Measurements from ENCODE around the gene PPP2R2C. TPM values are rescaled to one million over a fixed set of nuclear protein-coding genes. Genes with fewer than 3 reads are reported as not detected.

PPP2R2C gene
- total RNA-seq, 1 experiment from 2014 or later, result 9.5 TPM

DNA sequence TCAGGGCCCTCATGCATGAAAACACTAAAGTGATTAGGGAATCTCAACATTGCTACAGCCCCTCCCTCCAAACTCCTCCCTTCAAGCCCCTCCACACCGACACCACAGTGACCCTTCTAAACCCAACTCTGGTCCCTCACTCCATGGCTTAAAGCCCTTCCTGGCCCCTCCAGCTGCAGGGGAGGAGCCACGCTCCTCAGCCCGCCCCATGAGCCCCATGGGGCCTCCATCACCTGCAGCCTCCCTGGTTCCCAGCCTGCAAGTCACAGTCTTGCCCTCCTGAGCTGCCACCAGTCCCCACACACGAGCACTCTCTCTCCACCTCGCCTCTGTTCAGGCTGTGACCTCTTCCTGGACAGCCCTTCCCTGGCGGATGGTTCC lies 31.2 kb downstream of the PPP2R2C start:
- ChIA-PET POLR2A (ENCODE audit: unreplicated experiment) (no interaction called here), CTCF (no interaction called here)
- DNase-seq (no peak), ATAC-seq (no peak)
- BruUV-seq (replicated peaks), result no TSS peak
- Histone ChIP-seq H3K27ac (ENCODE audit: low read length) (no peak overlapping the region), H3K36me3 (ENCODE audit: low read depth, low read length) (no peaks in the 10 kb centered on the region), H4K20me1 (ENCODE audit: low read length) (no peaks in the 10 kb centered on the region), H3K27me3 (ENCODE audit: low read length) (no peaks in the 10 kb centered on the region), H2AFZ (ENCODE audit: low read length) (no peak overlapping the region), H3K9me3 (ENCODE audit: low read length) (no peaks in the 10 kb centered on the region), H3K9me2 (replicated peaks; ENCODE audit: low read length) (no peaks in the 10 kb centered on the region), H3K9ac (ENCODE audit: low read length) (no peak overlapping the region), H3K4me1 (ENCODE audit: insufficient read depth, low read length) (no peaks in the 10 kb centered on the region; the same call in 1 of the 2 replicates), H3K4me3 (ENCODE audit: low read length) (no peak overlapping the region), H3K4me2 (ENCODE audit: low read length) (no peak overlapping the region), H3F3A (ENCODE audit: low read length, unreplicated experiment) (no peaks in the 10 kb centered on the region), H3K79me2 (ENCODE audit: low read length) (no peaks in the 10 kb centered on the region)
- intact Hi-C loops (cut with micrococcal nuclease), result no loop called here
- TF ChIP-seq, protein P1, sequence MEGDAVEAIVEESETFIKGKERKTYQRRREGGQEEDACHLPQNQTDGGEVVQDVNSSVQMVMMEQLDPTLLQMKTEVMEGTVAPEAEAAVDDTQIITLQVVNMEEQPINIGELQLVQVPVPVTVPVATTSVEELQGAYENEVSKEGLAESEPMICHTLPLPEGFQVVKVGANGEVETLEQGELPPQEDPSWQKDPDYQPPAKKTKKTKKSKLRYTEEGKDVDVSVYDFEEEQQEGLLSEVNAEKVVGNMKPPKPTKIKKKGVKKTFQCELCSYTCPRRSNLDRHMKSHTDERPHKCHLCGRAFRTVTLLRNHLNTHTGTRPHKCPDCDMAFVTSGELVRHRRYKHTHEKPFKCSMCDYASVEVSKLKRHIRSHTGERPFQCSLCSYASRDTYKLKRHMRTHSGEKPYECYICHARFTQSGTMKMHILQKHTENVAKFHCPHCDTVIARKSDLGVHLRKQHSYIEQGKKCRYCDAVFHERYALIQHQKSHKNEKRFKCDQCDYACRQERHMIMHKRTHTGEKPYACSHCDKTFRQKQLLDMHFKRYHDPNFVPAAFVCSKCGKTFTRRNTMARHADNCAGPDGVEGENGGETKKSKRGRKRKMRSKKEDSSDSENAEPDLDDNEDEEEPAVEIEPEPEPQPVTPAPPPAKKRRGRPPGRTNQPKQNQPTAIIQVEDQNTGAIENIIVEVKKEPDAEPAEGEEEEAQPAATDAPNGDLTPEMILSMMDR (conservative IDR thresholded peaks at IDR 0.05; ENCODE audit: low read depth, low read length), result no peak
- TF ChIP-seq EZH2 (IDR thresholded peaks at IDR 0.05; ENCODE audit: low read length, unreplicated experiment) (no peak), EZH2phosphoT487 (IDR thresholded peaks at IDR 0.05; ENCODE audit: borderline replicate concordance, low read length) (no peak)

DNA sequence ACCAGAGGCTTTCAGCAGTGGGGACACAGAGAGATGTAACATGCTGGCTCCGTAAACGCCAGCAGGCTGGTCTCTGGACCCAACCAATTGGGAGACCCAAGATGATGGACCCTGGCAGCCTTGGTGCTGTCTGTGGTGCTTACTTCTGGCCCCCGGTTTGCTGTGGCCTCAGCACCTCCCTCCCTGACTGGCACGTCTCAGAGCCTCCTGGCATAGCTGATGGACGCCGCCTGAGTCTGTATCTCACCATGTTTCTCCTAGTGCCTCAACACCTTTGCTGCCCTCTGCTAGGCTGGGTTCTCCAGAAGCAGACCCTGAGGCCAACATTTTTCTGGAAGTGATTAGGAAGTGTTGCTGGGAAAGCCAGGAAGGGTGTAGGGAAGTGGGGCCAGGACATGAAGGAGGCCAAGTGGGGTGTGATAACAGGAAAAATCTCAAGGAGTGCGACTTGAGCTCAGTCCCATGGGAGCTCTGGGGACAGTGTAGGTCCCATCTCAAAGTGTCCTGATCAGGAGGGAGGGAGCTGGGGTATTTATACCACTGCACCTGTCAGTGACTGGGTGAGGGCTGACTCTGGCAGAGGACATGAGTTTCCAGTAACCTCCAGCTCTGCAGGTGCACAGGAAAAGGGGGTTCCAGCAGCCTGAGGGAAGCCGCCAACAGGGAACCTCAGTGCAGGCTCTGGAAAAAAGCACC lies 31.8 kb downstream of the PPP2R2C start:
- Histone ChIP-seq H2AFZ (ENCODE audit: low read length) (no peak overlapping the region), H4K20me1 (ENCODE audit: low read length) (no peaks in the 10 kb centered on the region), H3K9me2 (replicated peaks; ENCODE audit: low read length) (no peaks in the 10 kb centered on the region), H3K4me2 (ENCODE audit: low read length) (no peak overlapping the region), H3K9ac (ENCODE audit: low read length) (no peak overlapping the region), H3K79me2 (ENCODE audit: low read length) (no peaks in the 10 kb centered on the region), H3K9me3 (ENCODE audit: low read length) (no peaks in the 10 kb centered on the region), H3K27ac (ENCODE audit: low read length) (no peak overlapping the region), H3K36me3 (ENCODE audit: low read depth, low read length) (no peaks in the 10 kb centered on the region), H3K27me3 (ENCODE audit: low read length) (no peaks in the 10 kb centered on the region), H3F3A (ENCODE audit: low read length, unreplicated experiment) (no peaks in the 10 kb centered on the region), H3K4me3 (ENCODE audit: low read length) (no peak overlapping the region), H3K4me1 (ENCODE audit: insufficient read depth, low read length) (no peaks in the 10 kb centered on the region; the same call in 1 of the 2 replicates)
- no TSS peak for BruUV-seq (replicated peaks)
- TF ChIP-seq, protein P1 (conservative IDR thresholded peaks at IDR 0.05; ENCODE audit: low read depth, low read length), result no peak
- TF ChIP-seq EZH2 (IDR thresholded peaks at IDR 0.05; ENCODE audit: low read length, unreplicated experiment), result no peak
- no peak for TF ChIP-seq EZH2phosphoT487 (IDR thresholded peaks at IDR 0.05; ENCODE audit: borderline replicate concordance, low read length)
- POLR2A ChIA-PET (ENCODE audit: unreplicated experiment), result no interaction called here
- CTCF ChIA-PET, result no interaction called here
- intact Hi-C loops (cut with micrococcal nuclease), result no loop called here
- ATAC-seq (no peak), DNase-seq (no peak)

DNA sequence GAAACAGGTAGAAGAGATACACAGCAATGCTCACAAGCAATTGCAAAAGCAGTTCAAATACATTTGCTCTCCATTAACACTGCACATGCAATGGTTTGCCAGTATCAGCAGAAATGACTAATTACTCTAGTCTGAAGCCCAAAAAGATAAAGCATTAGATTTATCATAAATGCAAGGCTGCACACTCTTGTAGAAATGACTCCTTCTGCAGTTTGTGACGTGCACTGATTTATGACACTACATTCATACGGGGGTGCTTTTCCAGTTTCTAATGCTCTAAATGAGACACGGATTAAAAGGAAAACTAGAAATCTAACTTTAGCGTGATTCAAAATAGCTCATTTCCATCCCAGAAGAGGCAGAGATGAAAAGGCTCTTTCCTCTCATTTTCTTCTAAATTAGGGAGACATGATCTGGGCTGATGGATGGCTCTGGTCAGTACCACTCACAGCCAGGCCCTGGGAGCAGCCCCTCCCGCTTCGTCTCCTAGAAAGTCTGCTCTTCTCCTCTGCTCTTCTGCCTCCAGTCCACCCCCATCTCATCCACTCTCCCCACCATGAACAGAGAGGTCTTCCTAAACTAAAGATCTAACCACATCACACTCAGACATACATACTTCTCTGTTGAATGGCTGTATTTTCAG lies 33.2 kb downstream of the PPP2R2C start:
- DNase-seq, result no peak
- Histone ChIP-seq H3K27ac (ENCODE audit: low read length) (no peak overlapping the region), H4K20me1 (ENCODE audit: low read length) (no peaks in the 10 kb centered on the region), H3K4me2 (ENCODE audit: low read length) (no peak overlapping the region), H3K79me2 (ENCODE audit: low read length) (no peaks in the 10 kb centered on the region), H3F3A (ENCODE audit: low read length, unreplicated experiment) (no peaks in the 10 kb centered on the region), H3K36me3 (ENCODE audit: low read depth, low read length) (no peaks in the 10 kb centered on the region), H3K4me3 (ENCODE audit: low read length) (no peak overlapping the region), H2AFZ (ENCODE audit: low read length) (no peak overlapping the region), H3K27me3 (ENCODE audit: low read length) (no peaks in the 10 kb centered on the region), H3K4me1 (ENCODE audit: insufficient read depth, low read length) (no peaks in the 10 kb centered on the region), H3K9me2 (replicated peaks; ENCODE audit: low read length) (no peaks in the 10 kb centered on the region), H3K9ac (ENCODE audit: low read length) (no peak overlapping the region), H3K9me3 (ENCODE audit: low read length) (no peaks in the 10 kb centered on the region)
- POLR2A ChIA-PET (ENCODE audit: unreplicated experiment), result no interaction called here
- TF ChIP-seq, protein P1 (conservative IDR thresholded peaks at IDR 0.05; ENCODE audit: low read depth, low read length), result no peak
- TF ChIP-seq EZH2 (IDR thresholded peaks at IDR 0.05; ENCODE audit: low read length, unreplicated experiment) (no peak), EZH2phosphoT487 (IDR thresholded peaks at IDR 0.05; ENCODE audit: borderline replicate concordance, low read length) (no peak)
- BruUV-seq (replicated peaks), result no TSS peak
- no peak for ATAC-seq
- intact Hi-C loops (cut with micrococcal nuclease), result no loop called here
- CTCF ChIA-PET, result no interaction called here

Data from PC-3 (cell line).